ENCODE results near the gene PBRM1.

PBRM1 gene

GRCh38 chr3:52655895-52656294 is 29.8 kb downstream of the PBRM1 start:
- DNase-seq: no peak

GRCh38 chr3:52651592-52651991 is 34.1 kb downstream of the PBRM1 start:
- DNase-seq: no peak

- no peak for DNase-seq
Observed at GRCh38 chr3:52650439-52650838, 35.3 kb downstream of the PBRM1 start.

GRCh38 chr3:52649461-52650210 is 36.1 kb downstream of the PBRM1 start:
- DNase-seq: no peak

GRCh38 chr3:52645549-52645948 is 40.2 kb downstream of the PBRM1 start:
- DNase-seq: no peak

GRCh38 chr3:52636673-52637072 is 49.0 kb downstream of the PBRM1 start:
- no peak for DNase-seq

GRCh38 chr3:52633786-52634185 is 51.9 kb downstream of the PBRM1 start:
- DNase-seq: no peak

- no peak for DNase-seq
Observed at GRCh38 chr3:52625041-52625440, 60.7 kb downstream of the PBRM1 start.

GRCh38 chr3:52623234-52623792 is 62.4 kb downstream of the PBRM1 start:
- DNase-seq: no peak

GRCh38 chr3:52620580-52620979 is 65.1 kb downstream of the PBRM1 start:
- no peak for DNase-seq

- no peak for DNase-seq
Observed at GRCh38 chr3:52615166-52615565, 70.5 kb downstream of the PBRM1 start.

GRCh38 chr3:52614689-52615088 is 71.0 kb downstream of the PBRM1 start:
- no peak for DNase-seq

GRCh38 chr3:52609316-52609815 is 76.3 kb downstream of the PBRM1 start:
- DNase-seq: no peak

GRCh38 chr3:52608337-52608736 is 77.4 kb downstream of the PBRM1 start:
- DNase-seq: no peak

- DNase-seq: peak; percentile 61
Observed at GRCh38 chr3:52606373-52607085, 79.2 kb downstream of the PBRM1 start.

GRCh38 chr3:52600258-52600657 is 85.5 kb downstream of the PBRM1 start:
- DNase-seq: no peak

GRCh38 chr3:52596658-52597265 is 89.0 kb downstream of the PBRM1 start:
- DNase-seq: no peak

GRCh38 chr3:52593103-52593502 is 92.6 kb downstream of the PBRM1 start:
- DNase-seq: no peak

- no peak for DNase-seq
Observed at GRCh38 chr3:52574056-52574965, 111.4 kb downstream of the PBRM1 start.

GRCh38 chr3:52572221-52572620 is 113.5 kb downstream of the PBRM1 start:
- no peak for DNase-seq

GRCh38 chr3:52570076-52570475 is 115.6 kb downstream of the PBRM1 start:
- DNase-seq: no peak

GRCh38 chr3:52568069-52568468 is 117.6 kb downstream of the PBRM1 start:
- DNase-seq: no peak

All from COR-L47 (cell line).